Heart left ventricle (tissue), 13 donors: ENCODE results near the gene FUT3.

Experiments used
- POLR2A ChIP-seq, 2 donors: fragments of 450-650 bp; IDR thresholded peaks; one replicate each; pipeline ENCODE4 v1.6.1; 2017; ENCODE audit warnings: antibody characterized with exemption in 2 of 2, mild to moderate bottlenecking in 2 of 2, moderate library complexity in 2 of 2
- TF ChIP-seq, protein P1 (sequence below), 12 donors: fragments of 200-600 bp; sonication (generic) in 4 of 12; IDR thresholded peaks; one replicate each; pipeline versions ENCODE4 v1.5.0 to v1.8.0; 2018 to 2022; ENCODE audit warnings: antibody characterized with exemption in 12 of 12, mild to moderate bottlenecking in 5 of 12
- donor health status: ischemic (EF 13 %, LVEDD 7.1; RV severe dilation, severe dysfunction).
- donor health status: DM: no; HTN: yes; CAD: no.
- donor health status: DM: no; HTN: no; CAD: no.
- donor health status: ischemic (EF 25% LVEDD 6.9; RV normal size, moderate dysfunction).
- donor health status: ischemic (EF 25% LVEDD 5.7; RV mildly dilated, moderate dysfunction).
- donor health status: ischemic (EF 35%, LVEDD 5.7; RV mildly dilated, moderate dysfunction).
- donor health status: nonischemic (EF 11% LVEDD 7.7; RV severe dilation, severe dysfunction).
- donor health status: DM: yes; HTN: yes; CAD: no.
- donor health status: PGD.
- donor health status: ischemic (EF 29% LVEDD 5.4; RV normal size, mild dysfunction).
- donor health status: nonischemic (EF 23%, LVEDD 6.1; RV moderate dilation, normal function).

DNA sequence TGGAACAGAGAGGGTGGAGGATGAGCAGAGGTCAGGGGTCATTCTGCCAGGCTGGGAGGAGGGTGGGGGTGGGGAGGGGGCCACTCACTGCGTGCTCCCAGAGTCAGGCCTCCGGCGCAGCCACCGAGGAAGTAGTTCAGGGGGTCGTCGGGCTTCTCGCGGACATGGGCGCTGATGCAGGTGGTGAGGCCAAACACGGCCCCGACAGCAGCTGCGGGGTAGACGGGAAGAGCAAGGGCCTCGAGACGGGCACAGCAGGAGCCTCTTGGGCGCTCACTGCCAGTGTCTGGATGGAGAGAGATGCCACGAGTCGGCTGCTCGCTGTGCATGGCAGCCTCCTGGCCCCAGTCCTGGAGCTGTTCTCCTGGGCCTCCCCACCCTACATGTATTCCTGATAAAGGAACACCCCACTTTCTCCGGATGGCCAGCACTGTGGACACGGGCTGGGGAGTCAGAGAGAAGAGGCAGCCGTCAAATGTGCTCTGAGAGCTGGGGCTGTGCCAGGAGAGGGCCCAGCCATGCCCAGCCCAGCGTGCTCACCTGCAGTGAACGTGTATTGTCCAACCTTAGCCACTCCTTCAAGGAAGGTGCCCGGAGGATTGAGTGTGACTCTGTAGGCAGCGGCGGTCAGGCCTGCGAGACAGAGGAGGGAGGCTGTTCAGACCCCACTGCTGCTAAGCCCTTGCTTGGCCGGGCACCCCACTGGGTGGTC is 45.3 kb upstream of the FUT3 start:
- no peak for TF ChIP-seq POLR2A (IDR thresholded peaks at IDR 0.05)
- TF ChIP-seq, protein P1, sequence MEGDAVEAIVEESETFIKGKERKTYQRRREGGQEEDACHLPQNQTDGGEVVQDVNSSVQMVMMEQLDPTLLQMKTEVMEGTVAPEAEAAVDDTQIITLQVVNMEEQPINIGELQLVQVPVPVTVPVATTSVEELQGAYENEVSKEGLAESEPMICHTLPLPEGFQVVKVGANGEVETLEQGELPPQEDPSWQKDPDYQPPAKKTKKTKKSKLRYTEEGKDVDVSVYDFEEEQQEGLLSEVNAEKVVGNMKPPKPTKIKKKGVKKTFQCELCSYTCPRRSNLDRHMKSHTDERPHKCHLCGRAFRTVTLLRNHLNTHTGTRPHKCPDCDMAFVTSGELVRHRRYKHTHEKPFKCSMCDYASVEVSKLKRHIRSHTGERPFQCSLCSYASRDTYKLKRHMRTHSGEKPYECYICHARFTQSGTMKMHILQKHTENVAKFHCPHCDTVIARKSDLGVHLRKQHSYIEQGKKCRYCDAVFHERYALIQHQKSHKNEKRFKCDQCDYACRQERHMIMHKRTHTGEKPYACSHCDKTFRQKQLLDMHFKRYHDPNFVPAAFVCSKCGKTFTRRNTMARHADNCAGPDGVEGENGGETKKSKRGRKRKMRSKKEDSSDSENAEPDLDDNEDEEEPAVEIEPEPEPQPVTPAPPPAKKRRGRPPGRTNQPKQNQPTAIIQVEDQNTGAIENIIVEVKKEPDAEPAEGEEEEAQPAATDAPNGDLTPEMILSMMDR (IDR thresholded peaks at IDR 0.05): no peak
